SU-DHL-6 (cell line): ENCODE data around the gene HAGH.

Experiments
- H2AFZ ChIP-seq: fragments of 200-600 bp; sonication (generic); 2 replicates; pipeline ENCODE4 v1.6.1; 2014; ENCODE audit warnings: low read depth, mild to moderate bottlenecking, moderate library complexity, mixed read lengths, antibody characterized with exemption, low read length; ENCODE audit not compliant: severe bottlenecking
- H3F3A ChIP-seq: fragments of 200-600 bp; shearing (Covaris generic); 2 replicates; pipeline ENCODE4 v1.6.0; 2016; ENCODE audit warnings: antibody characterized with exemption, mild to moderate bottlenecking; ENCODE audit not compliant: insufficient read depth
- H3K27ac ChIP-seq: fragments of 200-600 bp; sonication (generic); 2 replicates; pipeline ENCODE4 v1.5.1; 2016; ENCODE audit warnings: low read depth, mild to moderate bottlenecking, low read length, moderate library complexity, mixed read lengths
- H3K27me3 ChIP-seq: fragments of 200-600 bp; sonication (generic), shearing (Covaris generic); 2 replicates; pipeline ENCODE4 v1.6.0; 2014; ENCODE audit warnings: mild to moderate bottlenecking, low read length
- H3K36me3 ChIP-seq: fragments of 200-600 bp; sonication (generic); 2 replicates; pipeline ENCODE4 v1.6.1; 2014; ENCODE audit warnings: mild to moderate bottlenecking, low read length, mixed read lengths
- H3K4me2 ChIP-seq: fragments of 300-600, 200-600 bp; shearing (Covaris generic), sonication (generic); 2 replicates; pipeline ENCODE4 v1.6.0; 2014; ENCODE audit warnings: low read length, low read depth, mild to moderate bottlenecking; ENCODE audit not compliant: poor library complexity, severe bottlenecking
- H3K4me3 ChIP-seq: fragments of 200-600 bp; sonication (generic); 2 replicates; pipeline ENCODE4 v1.5.1; 2014; ENCODE audit warnings: antibody characterized with exemption, low read length, mild to moderate bottlenecking, mixed read lengths; ENCODE audit not compliant: insufficient read depth, poor library complexity, severe bottlenecking
- H3K79me2 ChIP-seq: fragments of 200-600 bp; sonication (generic); 2 replicates; pipeline ENCODE4 v1.6.1; 2014; ENCODE audit warnings: mild to moderate bottlenecking, low read length, moderate library complexity; ENCODE audit not compliant: insufficient read depth
- H3K9ac ChIP-seq: fragments of 200-600 bp; sonication (generic); 2 replicates; pipeline ENCODE4 v1.7.0; 2014; ENCODE audit warnings: mild to moderate bottlenecking, low read length
- H3K9me2 ChIP-seq: fragments of 200-600 bp; sonication (generic); replicated peaks from 2 replicates; pipeline ENCODE4 v1.6.1; 2014; ENCODE audit warnings: low read length; ENCODE audit not compliant: insufficient read depth
- H3K9me3 ChIP-seq: fragments of 200-600 bp; sonication (generic); 2 replicates; pipeline ENCODE4 v1.6.1; 2014; ENCODE audit warnings: low read length, mixed read lengths; ENCODE audit not compliant: insufficient read depth
- H4K20me1 ChIP-seq: fragments of 200-600 bp; sonication (generic); 2 replicates; pipeline ENCODE4 v1.6.1; 2014; ENCODE audit warnings: low read depth, mild to moderate bottlenecking, antibody characterized with exemption, low read length, moderate library complexity, mixed read lengths
- EZH2phosphoT487 ChIP-seq: fragments of 200-600 bp; sonication (generic), shearing (Covaris generic); conservative IDR thresholded peaks from 2 replicates; pipeline ENCODE4 v1.6.1; 2018; ENCODE audit warnings: mild to moderate bottlenecking, antibody characterized with exemption, low read length, moderate library complexity, mixed read lengths
- TF ChIP-seq, protein P1 (sequence below): fragments of 200-600 bp; sonication (generic); IDR thresholded peaks from one replicate; pipeline ENCODE4 v1.5.1; 2017; ENCODE audit warnings: antibody characterized with exemption, mild to moderate bottlenecking, low read length, moderate library complexity; ENCODE audit not compliant: insufficient read depth, poor library complexity, severe bottlenecking

The HAGH gene

DNA sequence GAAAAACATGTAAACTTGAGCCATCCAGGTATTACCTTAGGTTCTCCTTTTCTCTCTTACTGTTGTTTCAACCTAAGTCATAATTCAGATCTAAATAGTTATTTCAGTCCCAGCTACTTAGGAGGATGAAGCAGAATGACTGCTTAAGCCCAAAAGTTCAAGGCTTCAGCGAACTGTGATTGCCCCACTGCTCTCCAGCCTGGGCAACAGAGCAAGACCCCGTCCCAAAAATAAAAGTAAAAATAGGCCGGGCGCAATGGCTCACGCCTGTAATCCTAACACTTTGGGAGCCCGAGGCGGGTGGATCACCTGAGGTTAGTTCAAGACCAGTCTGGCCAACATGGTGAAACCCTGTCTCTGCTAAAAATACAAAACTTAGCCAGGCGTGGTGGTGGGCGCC is 35.8 kb upstream of the HAGH start:
- Histone ChIP-seq H3F3A (no peaks in the 10 kb centered on the region; the same call in 1 of the 2 replicates), H3K27ac (no peak overlapping the region), H3K4me3 (no peak overlapping the region), H3K9ac (no peak overlapping the region), H3K36me3 (no peaks in the 10 kb centered on the region), H3K9me2 (no peaks in the 10 kb centered on the region), H3K4me2 (no peak overlapping the region), H4K20me1 (no peaks in the 10 kb centered on the region), H3K27me3 (no peaks in the 10 kb centered on the region), H3K79me2 (no peaks in the 10 kb centered on the region), H3K9me3 (no peaks in the 10 kb centered on the region), H2AFZ (no peak overlapping the region)
- TF ChIP-seq, protein P1, sequence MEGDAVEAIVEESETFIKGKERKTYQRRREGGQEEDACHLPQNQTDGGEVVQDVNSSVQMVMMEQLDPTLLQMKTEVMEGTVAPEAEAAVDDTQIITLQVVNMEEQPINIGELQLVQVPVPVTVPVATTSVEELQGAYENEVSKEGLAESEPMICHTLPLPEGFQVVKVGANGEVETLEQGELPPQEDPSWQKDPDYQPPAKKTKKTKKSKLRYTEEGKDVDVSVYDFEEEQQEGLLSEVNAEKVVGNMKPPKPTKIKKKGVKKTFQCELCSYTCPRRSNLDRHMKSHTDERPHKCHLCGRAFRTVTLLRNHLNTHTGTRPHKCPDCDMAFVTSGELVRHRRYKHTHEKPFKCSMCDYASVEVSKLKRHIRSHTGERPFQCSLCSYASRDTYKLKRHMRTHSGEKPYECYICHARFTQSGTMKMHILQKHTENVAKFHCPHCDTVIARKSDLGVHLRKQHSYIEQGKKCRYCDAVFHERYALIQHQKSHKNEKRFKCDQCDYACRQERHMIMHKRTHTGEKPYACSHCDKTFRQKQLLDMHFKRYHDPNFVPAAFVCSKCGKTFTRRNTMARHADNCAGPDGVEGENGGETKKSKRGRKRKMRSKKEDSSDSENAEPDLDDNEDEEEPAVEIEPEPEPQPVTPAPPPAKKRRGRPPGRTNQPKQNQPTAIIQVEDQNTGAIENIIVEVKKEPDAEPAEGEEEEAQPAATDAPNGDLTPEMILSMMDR = no peak
- TF ChIP-seq EZH2phosphoT487 = no peak

DNA sequence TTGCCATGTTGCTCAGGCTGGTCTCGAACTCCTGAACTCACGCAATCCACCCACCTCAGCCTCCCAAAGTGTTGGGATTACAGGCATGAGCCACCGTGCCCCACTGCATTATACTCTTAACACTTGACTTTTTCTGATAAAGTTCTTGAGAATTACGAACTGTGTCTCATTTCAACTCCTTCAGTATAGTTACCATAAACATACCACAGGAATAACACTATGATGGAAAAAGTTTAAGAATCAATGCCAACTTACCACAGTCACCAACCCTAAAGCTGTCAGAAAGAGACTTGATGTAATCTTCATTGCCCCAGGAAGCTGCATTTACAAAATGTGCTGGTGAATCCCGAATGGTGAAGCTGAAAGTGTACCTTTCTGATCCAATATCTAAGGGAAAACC is 35.1 kb upstream of the HAGH start:
- no peaks in the 10 kb centered on the region for H3K27me3 ChIP-seq
- no peaks in the 10 kb centered on the region; the same call in 1 of the 2 replicates for H3F3A ChIP-seq
- H3K27ac ChIP-seq = no peak overlapping the region
- H3K79me2 ChIP-seq = no peaks in the 10 kb centered on the region
- no peak overlapping the region for H3K9ac ChIP-seq
- no peaks in the 10 kb centered on the region for H3K36me3 ChIP-seq
- H3K4me2 ChIP-seq = no peak overlapping the region
- no peaks in the 10 kb centered on the region for H3K9me3 ChIP-seq
- H3K9me2 ChIP-seq = no peaks in the 10 kb centered on the region
- H2AFZ ChIP-seq = no peak overlapping the region
- TF ChIP-seq, protein P1 = no peak
- TF ChIP-seq EZH2phosphoT487 = no peak
- no peak overlapping the region for H3K4me3 ChIP-seq
- no peaks in the 10 kb centered on the region for H4K20me1 ChIP-seq

DNA sequence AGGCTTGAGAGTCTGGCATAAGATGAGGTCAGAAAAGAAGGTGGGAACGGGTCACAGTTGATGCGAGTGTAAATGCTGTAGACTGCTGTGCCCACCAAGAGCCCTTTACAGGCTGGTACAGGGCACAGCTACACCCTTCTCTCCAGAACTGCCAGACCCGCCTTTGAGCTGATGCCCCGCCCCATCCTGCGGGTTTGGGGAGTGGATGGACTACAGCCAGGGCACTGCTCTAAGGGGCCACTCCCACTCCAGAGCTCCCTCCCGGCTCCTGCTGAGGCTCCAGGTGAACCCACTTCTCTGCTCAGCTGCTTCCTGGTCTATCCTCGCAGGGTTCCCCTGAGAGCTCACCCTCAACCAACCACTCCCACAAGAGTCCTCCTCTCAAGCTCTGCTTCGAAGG is 33.0 kb upstream of the HAGH start:
- H3K9ac ChIP-seq = no peak overlapping the region
- no peaks in the 10 kb centered on the region for H3K79me2 ChIP-seq
- H3K9me3 ChIP-seq = no peaks in the 10 kb centered on the region
- H3K4me3 ChIP-seq = no peak overlapping the region
- no peaks in the 10 kb centered on the region for H3K36me3 ChIP-seq
- no peaks in the 10 kb centered on the region for H4K20me1 ChIP-seq
- H3K27me3 ChIP-seq = no peaks in the 10 kb centered on the region
- no peaks in the 10 kb centered on the region; the same call in 1 of the 2 replicates for H3F3A ChIP-seq
- no peak overlapping the region for H3K4me2 ChIP-seq
- H3K9me2 ChIP-seq = no peaks in the 10 kb centered on the region
- H2AFZ ChIP-seq = no peak overlapping the region
- no peak overlapping the region for H3K27ac ChIP-seq
- TF ChIP-seq, protein P1 = no peak
- TF ChIP-seq EZH2phosphoT487 = no peak
